ENCODE measurements around the gene CHST3. TPM values are rescaled to one million over a fixed set of nuclear protein-coding genes. Genes with fewer than 3 reads are reported as not detected.

Gene CHST3
- total and polyA plus RNA-seq, 9 of the 15 experiments (the other 6 are each of a cell fraction or from before 2014, with no cell fraction given), result 0.01 to 1.3 (median 0.15) TPM

- BruUV-seq (replicated peaks), result no TSS peak
- Histone ChIP-seq H3K4me3 (no peak overlapping the region), H3K4me1 (replicated peaks in 1 of 2; ENCODE audit: control insufficient read depth in 2 of 2, insufficient read depth in 2 of 2, low read length in 2 of 2) (peaks cover 7 to 8% of the 10 kb centered on the region in 2 experiments; a peak in 3 of 5 replicates), H3K27me3 (ENCODE audit: control insufficient read depth in 2 of 2, insufficient read depth in 2 of 2, low read length in 2 of 2) (peaks cover 0 to 17% of the 10 kb centered on the region in 2 experiments; a peak in 3 of 5 replicates), H3K36me3 (ENCODE audit: control insufficient read depth, insufficient read depth, low read length) (no peaks in the 10 kb centered on the region), H3K4me2 (ENCODE audit: insufficient read depth, low read length) (no peak overlapping the region), H3K27ac (ENCODE audit: extremely low read depth, low read depth, low read length) (no peak overlapping the region), H3K9me1 (ENCODE audit: control insufficient read depth, insufficient read depth, low read length) (no peaks in the 10 kb centered on the region), H2AFZ (ENCODE audit: low read depth, low read length) (no peak overlapping the region), H3K79me2 (ENCODE audit: control insufficient read depth, insufficient read depth, low read length) (no peaks in the 10 kb centered on the region), H3K9me3 (replicated peaks; ENCODE audit: control insufficient read depth, insufficient read depth, low read depth, low read length) (no peaks in the 10 kb centered on the region), H3K9ac (ENCODE audit: insufficient read depth in 1 of 2, low read depth in 2 of 2, low read length in 2 of 2) (no peak overlapping the region), H4K20me1 (replicated peaks; ENCODE audit: control insufficient read depth, insufficient read depth, low read length) (no peaks in the 10 kb centered on the region)
- in situ Hi-C loops (cut with MboI), result loop anchor here (10.0 kb wide), 1 partner anchor 728 kb away; the partner anchor contains the start of gene SLC29A3
- 5% methylated on average over 10 of the region's 10 CpGs for WGBS (ENCODE audit: insufficient coverage, low coverage, missing lambda C conversion rate)
- POLR2A ChIA-PET, result interaction anchor here (0.8 to 1.0 kb wide), 3 partner anchors 8 to 301 kb away, joined by 3 to 4 read pairs (median 3); no protein-coding TSS in a partner anchor
- DNase-seq (ENCODE audit: extremely low read depth in 1 of 4, low spot score in 3 of 4), result no peak
- intact Hi-C loops (cut with micrococcal nuclease), result loop anchor here (10.0 kb wide), 1 partner anchor 728 kb away; the partner anchor contains the start of gene SLC29A3
- CTCF ChIA-PET (ENCODE audit: low intra/inter-chr PET ratio), result interaction anchor here (0.8 kb wide), 1 partner anchor 147 kb away, joined by 4 read pairs; no protein-coding TSS in a partner anchor
- no peak for FAIRE-seq
- ATAC-seq, result no peak
- TF ChIP-seq KLF6 (CRISPR knock-in tag; IDR thresholded peaks at IDR 0.05; ENCODE audit: borderline replicate concordance) (no peak), KDM1A (IDR thresholded peaks at IDR 0.05) (peak in 1 of 2 experiments; percentile 40; a peak in 1 of 4 replicates), C11orf30 (IDR thresholded peaks at IDR 0.05; ENCODE audit: low read depth) (peak; percentile 37; the same call in 1 of the 2 replicates), RBM22 (IDR thresholded peaks at IDR 0.05; ENCODE audit: low read depth, low read length, poor library complexity, severe bottlenecking) (no peak), ZNF316 (IDR thresholded peaks at IDR 0.05) (peak; percentile 60), RBM17 (IDR thresholded peaks at IDR 0.05; ENCODE audit: borderline replicate concordance, low read depth, low read length) (no peak), NCOA2 (IDR thresholded peaks at IDR 0.05; ENCODE audit: partially characterized antibody in 2 of 2) (no peak), PRMT5 (CRISPR knock-in tag; IDR thresholded peaks at IDR 0.05) (no peak), NFIX (CRISPR knock-in tag; IDR thresholded peaks at IDR 0.05; ENCODE audit: low read depth) (no peak), RCOR1 (IDR thresholded peaks at IDR 0.05; ENCODE audit: borderline replicate concordance in 1 of 2, low read depth in 2 of 2, low read length in 2 of 2) (no peak), BCOR (IDR thresholded peaks at IDR 0.05) (peak; percentile 57; the same call in 1 of the 2 replicates), RBM25 (IDR thresholded peaks at IDR 0.05; ENCODE audit: low read depth, low read length, severe bottlenecking) (peak; percentile 57), FOXK2 (conservative IDR thresholded peaks at IDR 0.05 in 1 of 2, IDR thresholded peaks at IDR 0.05 in 1 of 2; ENCODE audit: low read depth in 2 of 2) (no peak), ETV6 (IDR thresholded peaks at IDR 0.05; ENCODE audit: borderline replicate concordance in 1 of 2, low read depth in 2 of 2, low read length in 1 of 2) (no peak), ETV6 (CRISPR knock-in tag; IDR thresholded peaks at IDR 0.05; ENCODE audit: borderline replicate concordance) (no peak), ZFP36 (IDR thresholded peaks at IDR 0.05; ENCODE audit: low read depth, low read length, partially characterized antibody) (peak; percentile 65)
- TF ChIP-seq, protein P1, sequence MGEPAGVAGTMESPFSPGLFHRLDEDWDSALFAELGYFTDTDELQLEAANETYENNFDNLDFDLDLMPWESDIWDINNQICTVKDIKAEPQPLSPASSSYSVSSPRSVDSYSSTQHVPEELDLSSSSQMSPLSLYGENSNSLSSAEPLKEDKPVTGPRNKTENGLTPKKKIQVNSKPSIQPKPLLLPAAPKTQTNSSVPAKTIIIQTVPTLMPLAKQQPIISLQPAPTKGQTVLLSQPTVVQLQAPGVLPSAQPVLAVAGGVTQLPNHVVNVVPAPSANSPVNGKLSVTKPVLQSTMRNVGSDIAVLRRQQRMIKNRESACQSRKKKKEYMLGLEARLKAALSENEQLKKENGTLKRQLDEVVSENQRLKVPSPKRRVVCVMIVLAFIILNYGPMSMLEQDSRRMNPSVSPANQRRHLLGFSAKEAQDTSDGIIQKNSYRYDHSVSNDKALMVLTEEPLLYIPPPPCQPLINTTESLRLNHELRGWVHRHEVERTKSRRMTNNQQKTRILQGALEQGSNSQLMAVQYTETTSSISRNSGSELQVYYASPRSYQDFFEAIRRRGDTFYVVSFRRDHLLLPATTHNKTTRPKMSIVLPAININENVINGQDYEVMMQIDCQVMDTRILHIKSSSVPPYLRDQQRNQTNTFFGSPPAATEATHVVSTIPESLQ (CRISPR knock-in tag; IDR thresholded peaks at IDR 0.05), result no peak
These were observed 79.0 kb downstream of the CHST3 start for GRCh38 chr10:72043016-72043834.

Data from K562 (cell line).